CD4-positive, alpha-beta T cell treated with Interferon gamma for 1 hour (primary cell): ENCODE results near the gene ATG14.
"Not testable (repeated sequence)": the region's sequence is repeated elsewhere in the genome, so short reads cannot be mapped to it uniquely, and the experiment has no call there.

Experiments used
- DNase-seq: peaks from one replicate; pipeline ENCODE4 v3.0.0-alpha.2; 2020

The ATG14 gene

GRCh38 chr14:55347748-55348147 is 63.9 kb downstream of the ATG14 start:
- DNase-seq = no peak

- DNase-seq = no peak
These were observed 64.6 kb downstream of the ATG14 start for GRCh38 chr14:55347040-55347439.

GRCh38 chr14:55344582-55345163 is 67.0 kb downstream of the ATG14 start:
- DNase-seq = not testable (repeated sequence)

DNA sequence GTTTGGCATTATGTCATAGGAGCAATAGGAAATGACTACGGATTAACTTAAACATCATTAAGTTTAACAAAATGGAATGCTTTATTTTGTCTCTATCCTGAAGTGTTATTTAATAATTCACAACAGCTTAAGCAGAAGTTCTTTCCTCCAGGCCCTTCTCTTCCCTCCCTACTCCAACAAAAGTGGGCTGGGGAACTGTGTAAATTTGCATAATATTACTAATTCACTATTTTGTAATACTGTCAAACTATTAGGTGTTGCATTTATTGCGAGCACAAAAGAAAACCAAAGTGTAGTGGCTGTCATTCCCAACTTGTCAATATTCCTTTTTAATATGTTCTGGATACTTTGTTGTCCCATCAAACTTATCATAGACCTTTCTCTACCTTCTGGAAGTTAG is 69.8 kb downstream of the ATG14 start:
- DNase-seq = no peak

DNA sequence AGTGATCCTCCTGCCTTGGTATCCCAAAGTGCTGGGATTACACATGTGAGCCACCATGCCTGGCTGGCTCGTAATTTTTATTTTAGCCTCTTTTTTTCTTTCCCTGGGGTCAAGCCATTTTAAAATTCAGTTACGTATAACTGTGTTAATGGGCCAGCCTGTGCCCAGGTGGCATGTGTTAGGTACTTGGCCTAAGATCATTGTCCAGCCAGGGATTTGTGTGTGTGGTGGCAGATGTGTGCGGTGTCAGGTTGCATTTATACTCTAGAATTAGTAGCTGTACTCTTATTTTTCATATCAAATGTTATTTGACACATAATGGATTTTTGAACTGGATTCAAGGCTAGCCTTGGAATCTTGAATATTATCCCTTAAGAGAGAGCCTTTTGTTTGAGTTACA is 71.1 kb downstream of the ATG14 start:
- DNase-seq = no peak

DNA sequence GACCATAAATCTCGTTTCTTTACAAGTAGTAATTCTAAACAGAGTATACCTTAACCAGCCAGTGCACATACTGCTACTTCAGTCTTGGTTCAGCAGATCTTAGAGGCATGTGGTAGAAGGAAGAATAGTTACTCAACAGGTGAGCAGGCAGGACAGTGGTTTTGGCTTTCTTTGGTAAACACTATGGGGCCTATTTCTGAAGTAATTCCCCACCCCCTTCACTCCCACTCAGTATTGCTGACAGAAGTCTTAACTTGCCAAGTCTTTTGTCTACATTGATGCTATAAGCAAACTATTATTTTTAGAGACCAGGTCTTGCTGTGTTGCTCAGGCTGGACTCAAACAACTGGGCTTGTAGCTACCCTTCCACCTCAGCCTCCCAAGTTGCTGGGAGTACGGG is 71.9 kb downstream of the ATG14 start:
- DNase-seq = no peak

DNA sequence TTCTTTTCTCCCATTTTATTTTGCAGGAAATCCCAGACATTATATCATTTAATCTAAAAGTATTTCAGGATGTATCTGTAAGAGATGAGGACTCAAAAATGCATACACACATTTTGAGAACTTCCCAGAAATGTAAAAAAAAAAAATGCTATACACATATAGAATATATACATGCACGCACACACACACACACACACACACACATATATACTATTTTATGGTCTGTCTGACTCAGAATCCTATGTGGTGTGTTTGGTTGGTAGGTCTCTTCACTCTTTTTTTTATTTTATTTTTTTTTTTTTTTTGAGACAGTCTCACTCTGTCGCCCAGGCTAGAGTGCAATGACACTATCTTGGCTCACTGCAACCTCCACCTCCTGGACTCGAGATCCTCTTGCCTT is 74.9 kb downstream of the ATG14 start:
- DNase-seq = no peak

GRCh38 chr14:55336162-55336561 is 75.5 kb downstream of the ATG14 start:
- no peak for DNase-seq

GRCh38 chr14:55333711-55334485 is 77.7 kb downstream of the ATG14 start:
- no peak for DNase-seq

GRCh38 chr14:55332654-55333570 is 78.7 kb downstream of the ATG14 start:
- DNase-seq = peak; percentile 22

DNA sequence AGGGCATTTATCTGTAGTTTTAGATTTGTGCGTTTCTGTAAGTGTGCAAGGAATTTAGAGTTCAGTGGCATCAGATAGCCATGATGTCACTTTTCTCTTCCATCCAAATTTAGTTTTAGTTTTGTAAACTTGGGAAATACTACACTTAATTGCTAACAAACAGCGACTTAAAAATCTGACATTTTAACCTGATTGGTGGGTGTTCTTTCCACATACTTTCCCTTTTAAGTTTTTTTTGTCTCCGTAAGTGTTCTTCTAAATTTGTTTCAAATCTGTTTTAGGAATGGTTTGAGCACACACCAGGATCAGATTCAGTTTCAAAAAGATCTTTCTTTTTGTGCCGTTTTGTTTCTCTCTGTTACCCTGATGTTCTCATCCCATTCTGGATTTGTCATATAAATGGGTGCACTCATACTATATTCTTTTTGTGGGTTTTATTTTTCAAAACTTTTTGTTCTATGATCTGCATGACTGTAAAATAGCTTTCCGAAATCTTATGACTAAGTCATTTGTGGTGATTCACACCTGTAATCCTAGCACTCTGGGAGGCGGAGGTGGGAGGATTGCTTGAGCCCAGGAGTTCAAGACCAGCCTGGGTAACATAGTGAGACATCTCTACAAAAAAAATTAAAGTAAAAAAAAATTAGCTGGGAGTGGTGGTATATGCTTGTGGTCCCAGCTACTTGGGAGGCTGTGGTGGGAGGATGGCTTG is 81.5 kb downstream of the ATG14 start:
- DNase-seq = no peak

DNA sequence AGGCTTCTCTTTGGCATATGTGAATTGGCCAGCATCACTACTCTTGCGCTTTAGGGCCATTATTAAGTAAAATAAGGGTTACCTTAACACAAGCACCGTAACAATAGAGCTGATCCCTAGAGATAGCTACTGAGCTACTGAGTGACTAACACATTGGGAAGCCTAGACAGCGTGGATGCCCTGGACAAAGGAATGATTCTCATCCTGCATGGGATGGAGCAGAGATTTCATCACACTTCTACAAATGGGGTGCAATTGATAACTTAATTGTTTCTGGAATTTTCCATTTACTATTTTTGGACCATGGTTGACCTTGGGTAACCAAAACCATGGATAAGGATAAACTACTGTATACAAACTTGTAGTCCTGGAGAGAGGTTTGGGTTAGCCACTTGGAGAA is 83.3 kb downstream of the ATG14 start:
- DNase-seq = no peak

DNA sequence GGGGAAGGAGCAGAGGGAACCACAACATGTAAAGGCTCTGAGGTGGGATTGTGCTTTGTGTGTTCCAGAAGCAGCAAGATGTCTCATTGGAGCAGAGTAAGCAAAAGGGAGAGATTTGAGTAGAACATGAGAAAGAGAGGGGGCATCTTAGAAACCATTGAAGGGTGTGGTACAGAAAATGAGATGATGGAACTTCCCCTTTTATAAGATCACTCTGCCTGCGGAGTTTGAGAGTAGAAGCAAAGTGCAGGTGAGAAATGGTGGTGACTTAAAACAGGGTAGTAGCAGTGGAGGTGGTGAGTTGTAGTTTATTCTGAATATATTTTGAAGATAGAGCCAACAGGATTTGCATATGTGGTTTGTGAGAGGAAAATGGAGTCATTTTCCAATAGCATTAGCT is 84.5 kb downstream of the ATG14 start:
- DNase-seq = no peak

DNA sequence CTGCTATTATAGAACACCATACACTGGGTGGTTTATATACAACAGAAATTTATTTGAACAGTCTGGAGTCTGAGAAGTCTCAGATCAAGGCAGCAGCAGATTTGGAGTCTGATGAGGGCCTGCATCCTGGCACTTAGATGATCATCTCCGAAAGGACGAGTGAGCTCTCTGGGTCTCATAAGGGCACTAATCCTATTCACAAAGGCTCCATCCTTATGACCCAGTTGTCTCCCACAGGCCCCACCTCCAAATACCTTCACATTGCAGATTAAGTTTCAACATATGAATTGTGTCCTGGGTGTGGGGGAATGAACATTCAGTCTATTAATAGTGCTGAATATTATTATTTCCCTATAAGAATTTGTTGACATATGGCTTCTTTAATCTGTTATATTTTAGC is 86.8 kb downstream of the ATG14 start:
- DNase-seq = no peak

DNA sequence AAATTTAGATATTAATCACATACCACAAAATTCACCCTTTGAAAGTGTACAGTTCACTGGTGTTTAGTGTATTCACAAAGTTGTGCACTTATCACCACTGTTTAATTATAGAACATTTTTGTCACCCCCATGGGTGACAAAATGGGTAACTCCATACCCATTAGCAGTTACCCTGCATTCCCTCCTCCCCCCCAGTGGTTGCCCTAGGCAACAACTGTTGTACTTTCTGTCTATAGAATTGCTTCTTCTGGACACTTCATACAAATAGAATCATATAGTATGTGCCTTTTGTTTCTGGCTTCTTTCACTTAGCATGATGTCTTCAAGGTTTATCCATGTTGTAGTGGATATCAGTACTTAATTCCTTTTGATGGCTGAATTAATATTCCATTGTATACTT is 87.7 kb downstream of the ATG14 start:
- no peak for DNase-seq

- DNase-seq = no peak
These were observed 92.9 kb downstream of the ATG14 start for GRCh38 chr14:55318694-55319093.

DNA sequence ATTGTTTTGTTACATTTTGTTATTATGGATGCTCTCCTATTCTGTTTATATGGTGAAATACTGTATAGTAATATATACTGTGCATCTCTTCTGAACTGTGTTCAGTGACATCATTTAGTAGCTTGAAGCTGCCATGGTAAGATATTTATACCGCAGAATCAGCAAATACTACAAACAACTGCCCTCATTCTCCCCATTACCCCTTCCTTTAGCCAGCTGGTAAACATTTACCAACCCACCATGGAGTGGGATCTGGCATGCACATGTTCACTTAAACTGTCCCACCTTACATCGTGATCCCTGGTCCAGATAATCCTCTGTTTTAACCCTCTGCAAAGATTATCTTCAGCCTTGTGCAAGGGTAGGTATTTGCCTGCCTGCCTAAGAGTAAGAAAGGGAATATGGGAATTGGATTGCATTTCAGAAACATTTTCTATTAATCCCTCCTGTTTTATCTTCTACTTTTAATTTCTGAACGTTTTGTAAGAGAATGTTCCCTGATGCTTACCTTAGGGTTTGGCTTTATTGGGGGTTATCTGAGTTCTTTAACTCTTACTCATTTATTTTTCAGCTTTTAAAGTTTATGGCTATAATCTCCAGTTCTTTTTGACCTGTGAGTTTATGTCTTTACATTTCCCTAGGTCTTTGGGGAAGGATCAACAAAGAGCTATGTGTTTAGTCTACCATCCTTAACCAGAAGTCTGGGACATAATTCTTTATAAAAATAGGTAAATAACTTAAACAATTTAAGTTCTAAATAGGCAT is 93.9 kb downstream of the ATG14 start:
- no peak for DNase-seq

DNA sequence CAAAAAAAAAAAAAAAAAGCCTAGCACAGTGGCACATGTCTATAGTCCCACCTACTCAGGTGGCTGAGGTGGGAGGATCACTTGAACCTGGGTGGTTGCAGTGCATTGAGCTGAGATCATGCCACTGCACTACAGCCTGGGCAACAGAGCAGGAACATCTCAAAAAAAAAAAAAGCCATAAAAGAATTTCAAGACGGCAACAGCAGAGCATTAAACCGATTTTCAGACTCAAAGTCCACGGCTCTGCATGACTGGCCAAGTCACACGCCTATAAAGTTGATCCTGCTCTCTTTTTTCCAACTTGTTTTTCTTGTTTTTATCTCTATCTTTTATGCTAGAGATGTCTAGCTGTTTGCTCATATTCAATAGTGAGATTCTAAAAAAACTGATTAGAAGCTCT is 95.1 kb downstream of the ATG14 start:
- no peak for DNase-seq
